ENCODE measurements around the gene HSPA1B. TPM values are rescaled to one million over a fixed set of nuclear protein-coding genes. Genes with fewer than 3 reads are reported as not detected.
"Not testable (repeated sequence)": the region's sequence is repeated elsewhere in the genome, so short reads cannot be mapped to it uniquely, and the experiment has no call there.

HSPA1B gene
- total RNA-seq, 4 donors from 2014 or later, result 134 to 186 (median 168) TPM

DNA sequence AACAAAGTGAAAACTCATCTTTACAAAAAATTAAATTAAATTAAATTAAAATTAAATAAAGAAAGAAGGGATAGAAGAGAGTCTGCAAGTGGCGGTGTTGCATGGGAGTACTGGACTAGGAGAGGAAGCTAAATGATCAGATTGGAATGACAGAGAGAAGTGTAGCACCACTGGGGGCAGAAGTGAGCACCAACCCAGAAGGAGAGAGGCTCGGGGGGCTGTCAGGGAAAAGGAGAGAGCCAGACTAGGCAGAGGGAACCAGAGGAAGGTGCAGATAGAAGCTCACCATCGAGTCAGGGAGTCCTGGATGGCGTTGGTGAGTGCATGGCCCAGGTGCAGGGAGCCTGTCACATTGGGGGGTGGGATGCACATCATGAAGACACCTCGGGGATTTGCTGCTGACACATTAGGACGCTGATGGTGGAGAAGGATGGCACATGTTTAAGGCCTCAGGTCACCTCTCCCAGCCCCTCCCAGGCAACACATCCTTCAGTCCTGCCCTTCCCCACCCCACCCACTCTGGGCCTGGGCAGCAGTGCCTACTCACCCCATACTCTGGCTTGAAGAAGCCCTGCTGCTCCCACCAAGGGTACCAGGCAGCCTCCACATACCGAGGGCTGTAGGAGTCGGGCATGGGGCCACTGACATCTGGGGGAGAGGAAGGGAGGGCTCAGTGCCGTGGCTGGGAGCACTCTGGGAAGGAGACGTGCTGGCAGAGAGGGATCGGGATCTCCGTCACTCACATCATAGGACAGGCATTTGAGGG, 36.0 kb upstream of the HSPA1B start:
- Histone ChIP-seq H3K4me3 (no peak overlapping the region), H3K27me3 (no peaks in the 10 kb centered on the region), H3K27ac (no peak overlapping the region), H3K36me3 (peaks cover 0 to 58% (median 0%) of the 10 kb centered on the region in 3 donors), H3K4me1 (peaks cover 0 to 32% (median 11%) of the 10 kb centered on the region in 4 donors), H3K9me3 (no peaks in the 10 kb centered on the region)
- DNase-seq (ENCODE audit: low spot score in 2 of 2), result peak in 1 of 2 donors; percentile 35
- peak; percentile 25 to 64 (median 40) for TF ChIP-seq CTCF (IDR thresholded peaks at IDR 0.05)
- TF ChIP-seq EP300 (IDR thresholded peaks at IDR 0.05), result no peak
- no peak for TF ChIP-seq POLR2A (IDR thresholded peaks at IDR 0.05)
- WGBS, 2 donors, result 59 to 60% methylated on average over 12 of the region's 12 CpGs

DNA sequence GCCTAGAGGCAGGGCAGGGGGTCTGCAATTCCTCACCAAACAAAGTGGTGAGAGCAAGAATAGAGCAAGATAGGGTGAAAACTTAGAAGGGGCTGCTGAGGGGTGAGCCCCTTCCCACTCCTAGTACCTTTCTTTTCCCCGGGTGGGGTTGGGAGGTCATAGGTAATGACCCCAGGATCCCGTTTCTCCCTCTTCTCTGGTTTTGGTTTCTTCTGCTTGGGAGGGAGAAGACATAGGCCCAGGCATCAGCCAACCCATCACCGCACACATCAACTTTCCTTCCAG, 35.5 kb upstream of the HSPA1B start:
- H3K27me3 ChIP-seq, result no peaks in the 10 kb centered on the region
- peaks cover 0 to 32% (median 11%) of the 10 kb centered on the region in 4 donors for H3K4me1 ChIP-seq
- H3K36me3 ChIP-seq, result peaks cover 0 to 56% (median 0%) of the 10 kb centered on the region in 3 donors
- TF ChIP-seq EP300 (IDR thresholded peaks at IDR 0.05) (no peak), POLR2A (IDR thresholded peaks at IDR 0.05) (no peak), CTCF (IDR thresholded peaks at IDR 0.05) (no peak)
- DNase-seq (ENCODE audit: low spot score in 2 of 2), result no peak
- no peak overlapping the region for H3K27ac ChIP-seq
- WGBS, 2 donors, result 67 to 71% methylated on average over 3 of the region's 3 CpGs
- no peak overlapping the region for H3K4me3 ChIP-seq
- no peaks in the 10 kb centered on the region for H3K9me3 ChIP-seq

GRCh38 chr6:31792761-31793171, 34.8 kb upstream of the HSPA1B start:
- H3K27me3 ChIP-seq, result no peaks in the 10 kb centered on the region
- DNase-seq (ENCODE audit: low spot score in 2 of 2), result no peak
- WGBS, 2 donors, result 81 to 90% methylated on average over 11 to 12 of the region's 12 CpGs
- H3K9me3 ChIP-seq, result no peaks in the 10 kb centered on the region
- no peak overlapping the region for H3K27ac ChIP-seq
- TF ChIP-seq POLR2A (IDR thresholded peaks at IDR 0.05) (no peak), CTCF (IDR thresholded peaks at IDR 0.05) (no peak), EP300 (IDR thresholded peaks at IDR 0.05) (no peak)
- peaks cover 0 to 53% (median 0%) of the 10 kb centered on the region in 3 donors for H3K36me3 ChIP-seq
- H3K4me3 ChIP-seq, result no peak overlapping the region
- peaks cover 0 to 32% (median 11%) of the 10 kb centered on the region in 4 donors for H3K4me1 ChIP-seq

DNA sequence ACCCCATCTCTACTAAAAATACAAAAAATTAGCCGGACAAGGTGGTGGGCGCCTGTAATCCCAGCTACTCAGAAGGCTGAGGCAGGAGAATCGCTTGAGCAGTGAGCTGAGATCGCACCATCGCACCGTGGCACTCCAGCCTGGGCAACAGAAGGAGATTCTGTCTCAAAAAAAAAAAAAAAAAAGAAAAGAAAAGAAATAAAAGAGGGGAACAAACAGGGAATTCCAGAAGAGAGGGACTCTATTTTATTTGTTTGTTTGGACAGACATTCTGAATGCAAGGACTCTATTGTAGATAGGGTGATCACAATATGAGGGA, 33.7 kb upstream of the HSPA1B start:
- Histone ChIP-seq H3K4me1 (peaks cover 0 to 32% (median 11%) of the 10 kb centered on the region in 4 donors), H3K4me3 (peak overlapping the region in 1 of 4 donors; percentile 99), H3K36me3 (peaks cover 0 to 43% (median 0%) of the 10 kb centered on the region in 3 donors), H3K27ac (peak overlapping the region in 2 of 4 donors; percentile 97 to 99)
- DNase-seq (ENCODE audit: low spot score in 2 of 2); H3K9me3 ChIP-seq; H3K27me3 ChIP-seq: not testable (repeated sequence)
- WGBS, 2 donors, result 90 to 92% methylated on average over 6 of the region's 6 CpGs

- no peaks in the 10 kb centered on the region for H3K9me3 ChIP-seq
- H3K4me1 ChIP-seq, result peaks cover 0 to 32% (median 11%) of the 10 kb centered on the region in 4 donors
- TF ChIP-seq POLR2A (IDR thresholded peaks at IDR 0.05) (no peak), CTCF (IDR thresholded peaks at IDR 0.05) (no peak), EP300 (IDR thresholded peaks at IDR 0.05) (no peak)
- H3K4me3 ChIP-seq, result peak overlapping the region; percentile 61 to 99 (median 86)
- 7 to 16% methylated on average over 7 of the region's 7 CpGs for WGBS, 2 donors
- no peak for DNase-seq (ENCODE audit: low spot score in 2 of 2)
- H3K36me3 ChIP-seq, result peaks cover 0 to 40% (median 0%) of the 10 kb centered on the region in 3 donors
- H3K27me3 ChIP-seq, result no peaks in the 10 kb centered on the region
- peak overlapping the region; percentile 91 to 99 (median 96) for H3K27ac ChIP-seq
Observed at GRCh38 chr6:31794294-31794865, 33.2 kb upstream of the HSPA1B start.

Data from tibial nerve (tissue), 4 donors.